ENCODE data around the gene TRAPPC8.
A peak's percentile ranks its signal among the peaks of the same experiment; 100 is the strongest.
"Not testable (repeated sequence)": the region's sequence is repeated elsewhere in the genome, so short reads cannot be mapped to it uniquely, and the experiment has no call there.

The TRAPPC8 gene

GRCh38 chr18:31942999-31943877, at the start of gene TRAPPC8:
Gene TRAPPC8, minus strand, starts transcription at chr18:31943128. Its CDS starts 364 bp downstream, at chr18:31942764.
- DNase-seq = peak; percentile 97

GRCh38 chr18:31990823-31991222, 47.9 kb upstream of the TRAPPC8 start:
- no peak for DNase-seq

- DNase-seq = no peak
Measured at GRCh38 chr18:31983976-31984375, 41.0 kb upstream of the TRAPPC8 start.

- DNase-seq = no peak
Measured at GRCh38 chr18:31983020-31983419, 40.1 kb upstream of the TRAPPC8 start.

GRCh38 chr18:31980863-31981262, 37.9 kb upstream of the TRAPPC8 start:
- DNase-seq = no peak

DNA sequence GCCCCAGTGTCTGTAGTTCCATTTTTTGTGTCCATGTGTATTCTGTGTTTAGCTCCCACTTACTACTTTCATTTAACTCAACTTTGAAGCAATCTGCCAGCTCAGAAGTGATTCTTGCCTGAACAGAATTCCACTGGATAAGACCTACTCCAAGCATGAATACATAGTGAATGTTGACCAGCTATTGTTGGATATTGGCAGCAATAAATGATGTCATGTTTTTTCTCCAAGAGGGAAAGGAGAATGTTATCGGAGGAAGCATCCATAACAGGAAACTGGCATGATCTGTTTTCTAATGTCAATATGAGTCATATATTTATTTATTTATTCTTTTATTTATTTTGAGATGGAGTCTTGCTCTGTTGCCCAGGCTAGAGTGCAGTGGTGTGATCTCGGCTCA, 36.8 kb upstream of the TRAPPC8 start:
- no peak for DNase-seq

- no peak for DNase-seq
Measured at GRCh38 chr18:31978616-31979015, 35.7 kb upstream of the TRAPPC8 start.

GRCh38 chr18:31977270-31977872, 34.4 kb upstream of the TRAPPC8 start:
- DNase-seq = peak; percentile 40

DNA sequence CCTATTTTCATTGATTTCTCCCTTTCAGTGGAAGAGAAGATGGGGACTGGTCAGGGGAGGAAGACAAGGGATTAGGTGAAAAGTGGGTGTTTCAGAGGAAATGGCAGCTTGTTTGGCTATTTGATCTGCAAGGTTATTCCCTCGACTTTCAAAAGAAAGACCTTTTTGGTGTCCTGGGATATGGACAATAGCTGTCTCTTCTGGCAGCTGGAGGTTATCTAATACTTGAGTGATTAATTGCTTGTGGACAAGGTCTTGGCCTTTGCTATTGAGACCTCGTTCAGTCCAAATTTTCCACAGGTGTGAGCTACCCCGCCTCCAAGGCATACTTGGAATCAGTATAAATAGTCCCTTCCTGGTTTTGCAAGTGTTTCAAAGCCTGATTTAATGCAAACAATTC, 33.3 kb upstream of the TRAPPC8 start:
- DNase-seq = no peak

DNA sequence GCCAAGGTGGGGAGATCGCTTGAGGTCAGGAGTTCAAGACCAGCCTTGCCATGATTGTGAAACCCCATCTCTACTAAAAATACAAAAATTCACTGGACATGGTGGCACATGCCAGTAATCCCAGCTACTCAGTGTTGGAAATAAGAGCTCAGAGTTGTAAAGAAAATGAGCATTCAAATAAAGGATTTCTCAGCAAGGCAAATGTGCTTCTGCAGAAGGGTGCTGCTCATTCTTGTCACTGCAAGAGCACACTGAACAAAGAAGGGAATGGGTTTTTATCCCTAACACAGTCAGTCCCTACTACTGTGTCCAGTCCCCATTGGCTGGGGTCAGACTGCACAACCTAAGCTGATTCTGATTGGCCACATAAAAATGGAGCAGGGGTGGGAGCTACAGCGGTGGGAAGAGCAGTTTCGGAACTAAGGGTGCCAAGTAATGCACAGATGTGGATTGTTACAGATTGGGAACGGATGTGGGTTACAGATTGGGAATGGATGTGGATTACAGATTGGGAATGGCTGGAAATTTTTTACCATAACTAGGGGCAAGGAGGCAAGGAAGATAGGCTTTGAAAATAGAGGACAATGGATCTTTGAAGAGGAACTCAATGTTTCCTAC, 31.1 kb upstream of the TRAPPC8 start:
- no peak for DNase-seq

- DNase-seq = no peak
Measured at GRCh38 chr18:31970617-31971016, 27.7 kb upstream of the TRAPPC8 start.

DNA sequence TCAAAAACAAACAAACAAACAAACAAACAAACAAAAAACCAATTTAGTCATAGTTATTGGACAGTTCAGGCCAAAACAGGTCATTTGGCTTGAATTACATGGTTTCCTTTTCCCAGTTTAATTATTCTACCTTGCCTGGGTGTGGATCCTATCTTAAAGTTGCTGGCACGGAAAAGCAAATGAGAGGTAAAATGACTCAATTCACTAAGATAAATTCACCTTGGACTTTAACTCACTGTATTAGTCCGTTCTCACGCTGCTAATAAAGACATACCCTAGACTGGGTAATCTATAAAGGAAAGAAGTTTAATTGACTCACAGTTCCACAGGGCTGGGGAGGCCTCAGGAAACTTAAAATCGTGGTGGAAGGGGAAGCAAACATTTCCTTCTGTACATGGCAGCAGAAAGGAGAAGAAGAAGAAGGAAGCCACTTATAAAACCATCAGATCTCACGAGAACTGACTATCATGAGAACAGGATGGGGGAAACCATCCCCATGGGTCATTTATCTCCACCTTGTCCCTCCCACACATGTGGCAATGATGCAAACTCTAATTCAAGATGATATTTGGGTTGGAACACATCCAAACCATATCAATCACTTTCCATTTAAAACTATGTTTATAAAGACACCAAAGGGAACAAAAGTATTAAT, 22.5 kb upstream of the TRAPPC8 start:
- DNase-seq = no peak

- no peak for DNase-seq
Measured at GRCh38 chr18:31957728-31958127, 14.8 kb upstream of the TRAPPC8 start.

GRCh38 chr18:31954349-31954748, 11.4 kb upstream of the TRAPPC8 start:
- no peak for DNase-seq

DNA sequence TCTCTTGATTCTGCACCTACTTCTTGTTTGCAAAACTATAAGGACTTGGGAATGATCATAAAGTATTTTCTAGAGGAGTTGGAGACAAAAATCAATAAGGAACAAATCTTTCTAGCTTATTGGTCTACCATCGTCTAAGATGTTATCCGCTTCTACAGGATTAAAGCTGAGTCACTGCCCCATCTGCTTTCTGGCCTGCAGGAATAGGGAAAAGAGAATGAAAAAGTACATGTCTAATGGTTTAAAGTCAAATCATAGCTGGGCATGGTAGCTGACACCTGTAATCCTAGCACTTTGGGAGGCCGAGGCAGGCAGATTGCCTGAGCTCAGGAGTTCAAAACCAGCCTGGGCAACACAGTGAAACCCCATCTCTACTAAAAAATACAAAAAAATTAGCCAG, 10.8 kb upstream of the TRAPPC8 start:
- DNase-seq = not testable (repeated sequence)

- no peak for DNase-seq
Measured at GRCh38 chr18:31952223-31952622, 9.3 kb upstream of the TRAPPC8 start.

DNA sequence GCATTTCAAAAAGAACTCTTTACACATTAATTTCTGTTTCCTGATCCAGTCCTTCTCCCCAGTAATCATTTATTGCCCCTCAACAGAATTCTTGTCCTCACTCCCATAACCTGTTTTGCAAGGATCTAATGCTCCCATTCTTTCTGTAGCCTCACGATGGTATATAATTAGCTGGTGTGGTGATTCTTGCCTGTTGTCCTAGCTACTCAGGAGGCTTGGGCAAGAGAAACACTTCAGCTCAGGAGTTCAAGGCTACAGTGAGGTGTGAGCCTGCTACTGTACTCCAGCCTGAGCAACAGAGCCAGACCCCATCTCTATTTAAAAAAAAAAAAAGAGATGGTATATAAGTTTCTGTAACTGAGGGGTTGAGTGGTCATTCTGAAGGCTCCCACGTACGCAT, 7.7 kb upstream of the TRAPPC8 start:
- DNase-seq = no peak

DNA sequence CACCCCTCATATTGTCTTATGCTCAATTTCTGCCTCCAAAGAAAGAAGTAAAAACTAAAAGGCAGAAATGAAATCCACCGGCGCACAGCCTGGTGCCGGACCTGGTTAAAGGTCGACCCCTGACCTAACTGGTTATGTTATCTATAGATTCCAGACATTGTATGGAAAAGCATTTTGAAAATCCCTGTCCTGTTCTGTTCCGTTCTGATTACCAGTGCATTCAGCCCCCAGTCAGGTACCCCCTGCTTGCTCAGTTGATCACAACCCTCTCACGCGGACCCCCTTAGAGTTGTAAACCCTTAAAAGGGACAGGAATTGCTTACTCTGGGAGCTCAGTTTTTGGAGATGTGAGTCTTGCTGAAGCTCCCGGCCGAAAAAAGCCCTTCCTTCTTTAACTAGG, 5.4 kb upstream of the TRAPPC8 start:
- not testable (repeated sequence) for DNase-seq

- DNase-seq = no peak
Measured at GRCh38 chr18:31946305-31947046, 3.5 kb upstream of the TRAPPC8 start.

DNA sequence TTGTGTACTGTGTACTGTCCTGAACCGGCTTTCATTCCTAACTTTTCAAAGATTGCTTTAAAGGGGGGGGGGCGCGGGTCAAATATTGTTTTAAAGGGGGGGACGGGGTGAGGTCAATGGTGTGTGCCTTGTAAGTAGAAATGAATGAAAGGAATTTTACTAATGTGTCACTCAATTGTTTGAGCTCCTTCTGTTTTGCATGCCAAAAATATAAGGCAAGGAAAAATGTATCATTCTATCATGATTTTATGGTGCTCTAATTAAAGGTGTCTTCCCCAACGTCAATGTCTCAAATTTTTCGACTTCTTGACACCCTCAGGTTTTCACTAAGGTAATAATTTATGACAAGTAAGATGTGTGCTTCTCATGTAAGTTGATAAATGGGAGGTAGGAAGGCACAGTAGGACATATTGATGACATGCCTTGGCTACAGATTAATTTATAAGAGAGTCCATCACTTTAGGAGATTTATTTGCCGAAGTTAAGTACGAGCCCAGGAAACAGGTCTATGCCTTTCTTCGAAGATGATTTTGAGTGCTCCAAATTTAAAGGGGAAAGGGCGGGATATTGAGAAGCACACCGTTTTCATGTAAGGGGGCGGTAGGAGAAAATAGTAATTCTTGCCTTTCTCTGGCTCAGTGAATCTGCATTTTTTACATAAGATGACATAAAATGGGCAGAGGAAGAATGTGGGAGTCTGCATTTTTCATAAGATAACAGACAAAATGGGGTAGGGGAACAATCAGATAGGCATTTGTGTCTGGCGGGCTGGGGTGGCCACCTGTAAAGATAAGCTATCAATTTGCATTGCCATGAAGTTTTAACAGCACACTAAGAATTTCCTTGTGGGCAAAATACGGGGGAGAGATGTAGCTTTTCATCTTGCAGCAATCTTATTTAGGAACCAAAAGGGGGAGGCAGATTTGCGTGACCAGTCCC, 1.2 kb upstream of the TRAPPC8 start:
- DNase-seq = peak; percentile 2

GRCh38 chr18:31942291-31942998, 483 bp downstream of the TRAPPC8 start:
- DNase-seq = peak; percentile 37

Measured in activated CD4-positive, alpha-beta T cell treated with anti-CD3 and anti-CD28 coated beads, Interleukin-10, Interleukin-2, amounts not matched to agents 100 ng/mL and 50 ng/mL, durations not matched to agents 16 hours and 8 hours (primary cell).